ENCODE measurements around the gene TRIM13. TPM values are rescaled to one million over a fixed set of nuclear protein-coding genes. Genes with fewer than 3 reads are reported as not detected.

The TRIM13 gene
- total and polyA plus RNA-seq, 2 of the 13 experiments (the other 11 are each of a cell fraction or from before 2014, with no cell fraction given) = 22.0 to 24.4 TPM

GRCh38 chr13:49993666-49994065 is 3.2 kb upstream of the TRIM13 start:
- Histone ChIP-seq H3K27me3 (ENCODE audit: control insufficient read depth in 1 of 2, insufficient read depth in 2 of 2, low read length in 2 of 2) (no peaks in the 10 kb centered on the region; a peak in 1 of 5 replicates), H3K4me2 (ENCODE audit: low read depth, low read length) (no peak overlapping the region), H3K9ac (ENCODE audit: insufficient read depth, low read depth, low read length) (no peak overlapping the region), H3K4me3 (replicated peaks in 1 of 3; ENCODE audit: insufficient read depth in 1 of 3, low read depth in 2 of 3, low read length in 3 of 3) (no peak overlapping the region), H3K36me3 (replicated peaks in 1 of 2; ENCODE audit: control insufficient read depth in 1 of 2, insufficient read depth in 2 of 2, low read length in 2 of 2) (no peaks in the 10 kb centered on the region; a peak in 1 of 5 replicates), H3K79me2 (ENCODE audit: insufficient read depth, low read length) (peaks cover 12% of the 10 kb centered on the region), H3K4me1 (ENCODE audit: insufficient read depth, low read length) (peaks cover 13% of the 10 kb centered on the region), H4K20me1 (ENCODE audit: insufficient read depth, low read length) (no peaks in the 10 kb centered on the region), H3K27ac (ENCODE audit: extremely low read length, insufficient read depth, low read length) (no peak overlapping the region), H2AFZ (ENCODE audit: low read length) (no peak overlapping the region), H3K9me3 (ENCODE audit: low read length) (no peaks in the 10 kb centered on the region)
- TF ChIP-seq, protein P1, sequence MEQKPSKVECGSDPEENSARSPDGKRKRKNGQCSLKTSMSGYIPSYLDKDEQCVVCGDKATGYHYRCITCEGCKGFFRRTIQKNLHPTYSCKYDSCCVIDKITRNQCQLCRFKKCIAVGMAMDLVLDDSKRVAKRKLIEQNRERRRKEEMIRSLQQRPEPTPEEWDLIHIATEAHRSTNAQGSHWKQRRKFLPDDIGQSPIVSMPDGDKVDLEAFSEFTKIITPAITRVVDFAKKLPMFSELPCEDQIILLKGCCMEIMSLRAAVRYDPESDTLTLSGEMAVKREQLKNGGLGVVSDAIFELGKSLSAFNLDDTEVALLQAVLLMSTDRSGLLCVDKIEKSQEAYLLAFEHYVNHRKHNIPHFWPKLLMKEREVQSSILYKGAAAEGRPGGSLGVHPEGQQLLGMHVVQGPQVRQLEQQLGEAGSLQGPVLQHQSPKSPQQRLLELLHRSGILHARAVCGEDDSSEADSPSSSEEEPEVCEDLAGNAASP (CRISPR knock-in tag; IDR thresholded peaks at IDR 0.05; ENCODE audit: borderline replicate concordance) = no peak
- TF ChIP-seq TRIM24 (CRISPR knock-in tag; IDR thresholded peaks at IDR 0.05) (no peak), EEA1 (CRISPR knock-in tag; IDR thresholded peaks at IDR 0.05; ENCODE audit: borderline replicate concordance) (no peak), CENPT (CRISPR knock-in tag; IDR thresholded peaks at IDR 0.05; ENCODE audit: low read depth) (no peak), LRRFIP1 (CRISPR knock-in tag; conservative IDR thresholded peaks at IDR 0.05) (no peak), SAFB2 (CRISPR knock-in tag; IDR thresholded peaks at IDR 0.05; ENCODE audit: borderline replicate concordance, low read depth) (no peak), ASH2L (IDR thresholded peaks at IDR 0.05; ENCODE audit: insufficient read length, low read depth, low read length) (no peak), ZBTB21 (CRISPR knock-in tag; IDR thresholded peaks at IDR 0.05) (no peak), NR2F2 (IDR thresholded peaks at IDR 0.05; ENCODE audit: borderline replicate concordance, low read depth) (no peak), STAT5B (CRISPR knock-in tag; IDR thresholded peaks at IDR 0.05) (no peak), ZNF720 (CRISPR knock-in tag; IDR thresholded peaks at IDR 0.05) (no peak)
- TF ChIP-seq, protein P2, sequence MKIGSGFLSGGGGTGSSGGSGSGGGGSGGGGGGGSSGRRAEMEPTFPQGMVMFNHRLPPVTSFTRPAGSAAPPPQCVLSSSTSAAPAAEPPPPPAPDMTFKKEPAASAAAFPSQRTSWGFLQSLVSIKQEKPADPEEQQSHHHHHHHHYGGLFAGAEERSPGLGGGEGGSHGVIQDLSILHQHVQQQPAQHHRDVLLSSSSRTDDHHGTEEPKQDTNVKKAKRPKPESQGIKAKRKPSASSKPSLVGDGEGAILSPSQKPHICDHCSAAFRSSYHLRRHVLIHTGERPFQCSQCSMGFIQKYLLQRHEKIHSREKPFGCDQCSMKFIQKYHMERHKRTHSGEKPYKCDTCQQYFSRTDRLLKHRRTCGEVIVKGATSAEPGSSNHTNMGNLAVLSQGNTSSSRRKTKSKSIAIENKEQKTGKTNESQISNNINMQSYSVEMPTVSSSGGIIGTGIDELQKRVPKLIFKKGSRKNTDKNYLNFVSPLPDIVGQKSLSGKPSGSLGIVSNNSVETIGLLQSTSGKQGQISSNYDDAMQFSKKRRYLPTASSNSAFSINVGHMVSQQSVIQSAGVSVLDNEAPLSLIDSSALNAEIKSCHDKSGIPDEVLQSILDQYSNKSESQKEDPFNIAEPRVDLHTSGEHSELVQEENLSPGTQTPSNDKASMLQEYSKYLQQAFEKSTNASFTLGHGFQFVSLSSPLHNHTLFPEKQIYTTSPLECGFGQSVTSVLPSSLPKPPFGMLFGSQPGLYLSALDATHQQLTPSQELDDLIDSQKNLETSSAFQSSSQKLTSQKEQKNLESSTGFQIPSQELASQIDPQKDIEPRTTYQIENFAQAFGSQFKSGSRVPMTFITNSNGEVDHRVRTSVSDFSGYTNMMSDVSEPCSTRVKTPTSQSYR (CRISPR knock-in tag; IDR thresholded peaks at IDR 0.05; ENCODE audit: borderline replicate concordance) = no peak
- TF ChIP-seq, protein P3, sequence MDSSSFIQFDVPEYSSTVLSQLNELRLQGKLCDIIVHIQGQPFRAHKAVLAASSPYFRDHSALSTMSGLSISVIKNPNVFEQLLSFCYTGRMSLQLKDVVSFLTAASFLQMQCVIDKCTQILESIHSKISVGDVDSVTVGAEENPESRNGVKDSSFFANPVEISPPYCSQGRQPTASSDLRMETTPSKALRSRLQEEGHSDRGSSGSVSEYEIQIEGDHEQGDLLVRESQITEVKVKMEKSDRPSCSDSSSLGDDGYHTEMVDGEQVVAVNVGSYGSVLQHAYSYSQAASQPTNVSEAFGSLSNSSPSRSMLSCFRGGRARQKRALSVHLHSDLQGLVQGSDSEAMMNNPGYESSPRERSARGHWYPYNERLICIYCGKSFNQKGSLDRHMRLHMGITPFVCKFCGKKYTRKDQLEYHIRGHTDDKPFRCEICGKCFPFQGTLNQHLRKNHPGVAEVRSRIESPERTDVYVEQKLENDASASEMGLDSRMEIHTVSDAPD (CRISPR knock-in tag; IDR thresholded peaks at IDR 0.05) = no peak
- WGBS (ENCODE audit: low lambda C conversion rate) = 74% methylated on average over 5 of the region's 5 CpGs
- intact Hi-C loops (cut with micrococcal nuclease; ENCODE audit: unreplicated experiment) = loop anchor here (10.0 kb wide), 1 partner anchor 251 kb away; no protein-coding TSS in a partner anchor
- DNase-seq (ENCODE audit: low spot score) (no peak), FAIRE-seq (no peak), ATAC-seq (no peak)
- POLR2A ChIA-PET = no interaction called here
- BruUV-seq (replicated peaks) = no TSS peak
- in situ Hi-C loops (cut with HindIII; ENCODE audit: extremely low pct_ligation_motif_present, low pct_unique_long_range_greater_than_20kb) = loop anchor here (25.0 kb wide), 2 partner anchors 544 to 1069 kb away; no protein-coding TSS in a partner anchor
- CTCF ChIA-PET (ENCODE audit: low intra/inter-chr PET ratio, low total read pairs) = no interaction called here
